Fibroblast of lung (primary cell): ENCODE data around the gene CHD9.

Experiments
- CTCF ChIP-seq, 2 donors: IDR thresholded peaks in 1 of 2; conservative IDR thresholded peaks in 1 of 2; 1 replicate in 1 of 2; 2 replicates in 1 of 2; pipeline ENCODE4 v1.5.1; 2011 to 2012; ENCODE audit warnings: low read length in 2 of 2, control low read depth in 1 of 2, inconsistent platforms in 1 of 2, low read depth in 1 of 2, mild to moderate bottlenecking in 1 of 2
- EZH2 ChIP-seq: IDR thresholded peaks from 2 replicates; pipeline ENCODE4 v1.5.1; 2012; ENCODE audit warnings: low read length, control low read depth, mild to moderate bottlenecking; ENCODE audit errors: missing control alignments

- TF ChIP-seq CTCF (conservative IDR thresholded peaks at IDR 0.05 in 1 of 2, IDR thresholded peaks at IDR 0.05 in 1 of 2; ENCODE audit: low read depth in 1 of 2, low read length in 2 of 2), result no peak
- no peak for TF ChIP-seq EZH2
These were observed 181.1 kb downstream of the CHD9 start for GRCh38 chr16:53235851-53236250.
